ENCODE data around the gene ACVR1. TPM values are rescaled to one million over a fixed set of nuclear protein-coding genes. Genes with fewer than 3 reads are reported as not detected.
A peak's percentile ranks its signal among the peaks of the same experiment; 100 is the strongest.

The ACVR1 gene
- total and polyA plus RNA-seq, 9 of the 15 experiments (the other 6 are each of a cell fraction or from before 2014, with no cell fraction given) = 3.8 to 14.3 (median 6.9) TPM

DNA sequence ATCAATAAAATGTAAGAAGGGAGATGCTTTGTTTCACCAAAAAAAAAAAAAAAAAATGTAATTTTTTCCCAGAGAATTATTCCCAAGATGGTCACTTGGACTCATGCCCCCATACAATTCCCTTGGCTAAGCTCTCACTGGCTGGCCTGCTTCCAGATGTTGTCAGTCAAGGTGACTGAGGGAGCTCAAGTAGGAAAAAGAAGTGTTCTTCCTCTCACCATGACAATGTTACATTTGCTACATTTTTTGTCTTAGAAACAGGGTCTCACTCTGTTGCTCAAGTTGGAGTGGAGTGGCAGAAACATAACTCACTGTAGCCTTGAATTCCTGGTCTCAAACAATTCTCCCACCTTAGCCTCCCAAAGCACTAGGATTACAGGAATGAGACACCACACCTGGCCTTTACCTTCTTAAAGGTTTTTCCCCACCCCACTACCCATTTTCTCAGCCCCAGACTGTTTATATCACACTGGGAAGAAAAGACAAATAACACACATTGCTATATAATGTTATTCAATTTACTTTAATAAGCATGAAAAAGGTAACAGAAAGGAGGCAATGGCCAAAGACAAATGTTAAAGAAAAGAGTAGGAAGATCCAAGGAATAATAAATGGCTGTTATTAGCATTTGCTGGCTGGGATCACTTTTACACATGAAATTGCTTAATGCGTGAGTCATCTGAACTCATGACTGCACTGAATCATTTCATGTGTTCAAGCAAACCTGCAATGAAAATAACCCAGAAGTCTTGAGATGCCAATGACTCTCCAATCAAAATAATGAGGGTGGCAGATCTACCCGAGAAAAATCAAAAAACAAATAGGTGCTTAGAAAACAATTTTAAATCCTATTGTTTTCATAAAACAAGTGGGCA is 45.2 kb downstream of the ACVR1 start:
- Histone ChIP-seq H3K27me3 (ENCODE audit: control insufficient read depth in 2 of 2, insufficient read depth in 2 of 2, low read length in 2 of 2) (no peaks in the 10 kb centered on the region), H3K9ac (ENCODE audit: insufficient read depth in 1 of 2, low read depth in 2 of 2, low read length in 2 of 2) (no peak overlapping the region), H3K4me3 (no peak overlapping the region), H3K9me3 (replicated peaks; ENCODE audit: control insufficient read depth, insufficient read depth, low read depth, low read length) (no peaks in the 10 kb centered on the region), H3K9me1 (ENCODE audit: control insufficient read depth, insufficient read depth, low read length) (no peaks in the 10 kb centered on the region), H3K36me3 (ENCODE audit: control insufficient read depth, insufficient read depth, low read length) (no peaks in the 10 kb centered on the region; the same call in 2 of the 3 replicates), H2AFZ (ENCODE audit: low read depth, low read length) (no peak overlapping the region), H3K27ac (ENCODE audit: extremely low read depth, low read depth, low read length) (peak overlapping the region; percentile 10; the same call in 1 of the 3 replicates), H4K20me1 (replicated peaks; ENCODE audit: control insufficient read depth, insufficient read depth, low read length) (no peaks in the 10 kb centered on the region), H3K79me2 (ENCODE audit: control insufficient read depth, insufficient read depth, low read length) (no peaks in the 10 kb centered on the region), H3K4me2 (ENCODE audit: insufficient read depth, low read length) (no peak overlapping the region), H3K4me1 (replicated peaks in 1 of 2; ENCODE audit: control insufficient read depth in 2 of 2, insufficient read depth in 2 of 2, low read length in 2 of 2) (peaks cover 0 to 6% of the 10 kb centered on the region in 2 experiments; a peak in 3 of 5 replicates)
- WGBS (ENCODE audit: insufficient coverage, low coverage, missing lambda C conversion rate) = 59% methylated on average over 2 of the region's 2 CpGs
- DNase-seq (ENCODE audit: extremely low read depth in 1 of 4, low spot score in 3 of 4) = no peak
- BruUV-seq (replicated peaks) = no TSS peak
- ATAC-seq = no peak
- ChIA-PET POLR2A (no interaction called here), CTCF (ENCODE audit: low intra/inter-chr PET ratio) (no interaction called here)
- intact Hi-C loops (cut with micrococcal nuclease) = no loop called here
- no peak for FAIRE-seq
- in situ Hi-C loops (cut with MboI) = no loop called here
- TF ChIP-seq TRIM24 (IDR thresholded peaks at IDR 0.05) (peak; percentile 43 to 77; a peak in 1 of 4 replicates), ZZZ3 (IDR thresholded peaks at IDR 0.05) (no peak), ATF3 (IDR thresholded peaks at IDR 0.05) (peak; percentile 89), ATF3 (CRISPR knock-in tag; conservative IDR thresholded peaks at IDR 0.05) (no peak), FOXK2 (conservative IDR thresholded peaks at IDR 0.05 in 1 of 2, IDR thresholded peaks at IDR 0.05 in 1 of 2; ENCODE audit: low read depth in 2 of 2) (0 out of 4 replicates have a peak, but pooled peaks of 1 of the 2 experiments have one; percentile 29), ZNF444 (CRISPR knock-in tag; IDR thresholded peaks at IDR 0.05) (no peak), NFIC (IDR thresholded peaks at IDR 0.05) (0 out of 2 replicates have a peak, but pooled peaks have one; percentile 25), DPF2 (IDR thresholded peaks at IDR 0.05) (peak; percentile 65), ZNF707 (CRISPR knock-in tag; conservative IDR thresholded peaks at IDR 0.05) (no peak), AFF1 (IDR thresholded peaks at IDR 0.05; ENCODE audit: low read depth in 1 of 2, partially characterized antibody in 2 of 2) (peak in 1 of 2 experiments; percentile 32), ARID1B (IDR thresholded peaks at IDR 0.05) (peak; percentile 54; the same call in 1 of the 2 replicates), NCOR1 (IDR thresholded peaks at IDR 0.05) (no peak), PTTG1 (tag; IDR thresholded peaks at IDR 0.05; ENCODE audit: low read depth) (no peak), FOSL1 (tag; conservative IDR thresholded peaks at IDR 0.05) (peak; percentile 99)
- TF ChIP-seq, protein P1, sequence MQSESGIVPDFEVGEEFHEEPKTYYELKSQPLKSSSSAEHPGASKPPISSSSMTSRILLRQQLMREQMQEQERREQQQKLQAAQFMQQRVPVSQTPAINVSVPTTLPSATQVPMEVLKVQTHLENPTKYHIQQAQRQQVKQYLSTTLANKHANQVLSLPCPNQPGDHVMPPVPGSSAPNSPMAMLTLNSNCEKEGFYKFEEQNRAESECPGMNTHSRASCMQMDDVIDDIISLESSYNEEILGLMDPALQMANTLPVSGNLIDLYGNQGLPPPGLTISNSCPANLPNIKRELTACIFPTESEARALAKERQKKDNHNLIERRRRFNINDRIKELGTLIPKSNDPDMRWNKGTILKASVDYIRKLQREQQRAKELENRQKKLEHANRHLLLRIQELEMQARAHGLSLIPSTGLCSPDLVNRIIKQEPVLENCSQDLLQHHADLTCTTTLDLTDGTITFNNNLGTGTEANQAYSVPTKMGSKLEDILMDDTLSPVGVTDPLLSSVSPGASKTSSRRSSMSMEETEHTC (IDR thresholded peaks at IDR 0.05) = 0 out of 2 replicates have a peak, but pooled peaks have one; percentile 50

Data from K562 (cell line).